ENCODE data around the gene ALPG.
"Not testable (repeated sequence)": the region's sequence is repeated elsewhere in the genome, so short reads cannot be mapped to it uniquely, and the experiment has no call there.

Gene ALPG

DNA sequence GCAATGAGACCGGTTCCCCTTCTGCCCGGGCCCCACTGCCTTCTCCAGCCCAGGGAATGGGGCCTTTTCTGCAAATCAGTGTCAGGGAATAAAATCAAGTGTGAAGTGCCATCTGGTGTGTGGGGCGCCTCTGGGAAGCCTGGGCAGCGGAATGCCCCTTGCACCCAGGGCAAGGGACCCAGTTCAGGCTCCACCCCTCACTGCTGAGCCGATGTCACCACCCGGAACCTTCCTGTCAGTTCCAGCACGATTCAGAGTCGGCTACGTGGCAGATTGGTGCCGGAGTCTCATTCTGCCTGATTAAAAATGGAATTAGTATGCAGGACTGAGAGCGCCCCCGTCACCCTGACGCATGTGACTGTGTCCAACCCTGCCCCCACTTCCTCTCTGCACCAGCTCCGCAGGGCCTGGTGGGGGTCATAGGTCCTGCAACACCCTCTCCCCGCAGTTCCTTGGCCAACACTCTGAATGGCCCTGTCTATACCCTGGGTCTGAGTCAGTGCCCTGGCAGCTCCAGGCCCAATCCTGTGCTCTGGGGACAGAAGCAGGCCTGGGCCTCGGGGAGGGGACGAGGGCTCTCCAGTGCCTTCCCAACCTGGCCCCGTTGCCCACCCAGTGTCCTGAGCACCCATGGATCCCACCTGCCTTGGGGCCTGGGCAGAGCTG, 41.1 kb downstream of the ALPG start:
- Histone ChIP-seq H3K36me3 (ENCODE audit: insufficient read depth, low read length) (no peaks in the 10 kb centered on the region), H3K4me2 (ENCODE audit: low read length) (no peak overlapping the region), H3K9ac (ENCODE audit: low read depth, low read length) (no peak overlapping the region), H3K27me3 (ENCODE audit: control insufficient read depth, insufficient read depth, low read length) (peaks cover 10% of the 10 kb centered on the region), H3K4me3 (ENCODE audit: low read length) (no peak overlapping the region), H3K9me3 (replicated peaks; ENCODE audit: low read length) (no peaks in the 10 kb centered on the region), H3K4me1 (ENCODE audit: control insufficient read depth, insufficient read depth, low read length) (peaks cover 6% of the 10 kb centered on the region)

- H3K9ac ChIP-seq (ENCODE audit: low read depth, low read length) = no peak overlapping the region
- H3K4me3 ChIP-seq (ENCODE audit: low read length) = no peak overlapping the region
- no peak overlapping the region for H3K4me2 ChIP-seq (ENCODE audit: low read length)
- no peaks in the 10 kb centered on the region for H3K9me3 ChIP-seq (replicated peaks; ENCODE audit: low read length)
- peaks cover 13% of the 10 kb centered on the region for H3K27me3 ChIP-seq (ENCODE audit: control insufficient read depth, insufficient read depth, low read length)
- peaks cover 6% of the 10 kb centered on the region for H3K4me1 ChIP-seq (ENCODE audit: control insufficient read depth, insufficient read depth, low read length)
- no peaks in the 10 kb centered on the region for H3K36me3 ChIP-seq (ENCODE audit: insufficient read depth, low read length)
These were observed 41.7 kb downstream of the ALPG start for GRCh38 chr2:232448304-232448690.

DNA sequence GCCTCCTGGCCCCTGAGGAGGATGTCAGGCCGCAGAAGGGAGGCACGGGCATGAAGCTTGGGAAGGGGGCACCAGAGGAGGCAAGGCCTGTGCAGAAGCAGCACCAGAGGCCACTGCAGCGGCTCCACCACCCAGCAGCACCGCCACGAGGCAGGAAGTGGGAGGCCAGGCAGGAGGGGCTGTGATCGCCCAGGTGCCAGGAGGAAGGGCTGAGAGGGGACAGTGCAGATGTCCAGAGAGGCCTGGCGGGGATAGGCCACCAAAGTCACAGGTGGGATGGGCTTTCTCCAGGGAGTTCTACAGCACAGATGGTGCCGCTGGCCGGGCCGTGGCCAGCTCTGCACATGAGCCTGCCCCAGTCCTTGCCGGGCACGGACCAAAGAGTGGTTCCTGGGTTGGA, 43.3 kb downstream of the ALPG start:
- no peak overlapping the region for H3K9ac ChIP-seq (ENCODE audit: low read depth, low read length)
- H3K4me2 ChIP-seq (ENCODE audit: low read length) = no peak overlapping the region
- peaks cover 18% of the 10 kb centered on the region for H3K27me3 ChIP-seq (ENCODE audit: control insufficient read depth, insufficient read depth, low read length)
- H3K4me1 ChIP-seq (ENCODE audit: control insufficient read depth, insufficient read depth, low read length) = peaks cover 6% of the 10 kb centered on the region
- no peak overlapping the region for H3K4me3 ChIP-seq (ENCODE audit: low read length)
- H3K9me3 ChIP-seq (replicated peaks; ENCODE audit: low read length) = no peaks in the 10 kb centered on the region
- no peaks in the 10 kb centered on the region for H3K36me3 ChIP-seq (ENCODE audit: insufficient read depth, low read length)

DNA sequence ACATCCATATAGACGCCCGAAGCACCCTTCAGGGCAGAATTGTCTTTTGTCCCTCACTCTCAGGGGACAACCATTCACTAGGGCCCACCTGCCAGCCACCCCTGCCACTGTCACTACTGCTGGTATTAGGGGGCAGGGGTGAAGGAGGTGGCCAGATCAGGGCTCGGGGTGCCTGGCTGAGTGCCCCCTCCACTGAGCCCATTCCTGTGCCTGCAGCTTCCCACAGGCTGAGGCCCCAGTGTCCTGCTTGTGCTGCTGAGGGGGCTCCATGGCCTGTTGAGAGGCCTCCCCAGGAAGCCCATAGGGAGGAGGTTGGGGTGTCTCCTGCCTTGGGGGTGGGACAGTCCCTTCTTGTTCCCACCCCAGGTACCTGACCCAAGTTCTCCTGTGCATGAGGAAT, 45.0 kb downstream of the ALPG start:
- not testable (repeated sequence) for H3K4me2 ChIP-seq (ENCODE audit: low read length); H3K36me3 ChIP-seq (ENCODE audit: insufficient read depth, low read length); H3K4me1 ChIP-seq (ENCODE audit: control insufficient read depth, insufficient read depth, low read length); H3K9me3 ChIP-seq (replicated peaks; ENCODE audit: low read length); H3K9ac ChIP-seq (ENCODE audit: low read depth, low read length); H3K4me3 ChIP-seq (ENCODE audit: low read length)
- peaks cover 32% of the 10 kb centered on the region for H3K27me3 ChIP-seq (ENCODE audit: control insufficient read depth, insufficient read depth, low read length)

DNA sequence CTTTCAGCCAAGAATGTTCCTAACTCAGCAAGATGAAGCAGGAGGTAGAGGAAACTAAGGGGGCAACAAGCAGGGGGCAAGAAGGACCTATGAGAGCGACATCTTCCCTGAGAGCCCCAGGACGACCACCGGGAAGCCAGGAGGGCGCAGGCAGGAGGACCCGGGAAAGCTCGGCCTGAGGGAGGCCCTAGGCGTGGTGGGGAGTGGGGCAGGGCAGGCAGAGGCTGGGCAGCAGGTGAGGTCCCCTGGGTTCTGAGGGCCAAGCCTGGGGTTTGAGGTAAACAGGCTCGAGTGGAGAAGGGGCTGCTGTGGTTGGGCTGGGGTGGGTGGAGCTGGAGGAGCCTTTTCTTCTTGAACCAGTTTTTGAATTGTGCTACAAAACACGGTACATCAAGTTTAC, 48.0 kb downstream of the ALPG start:
- Histone ChIP-seq H3K27me3 (ENCODE audit: control insufficient read depth, insufficient read depth, low read length) (peaks cover 55% of the 10 kb centered on the region), H3K9me3 (replicated peaks; ENCODE audit: low read length) (no peaks in the 10 kb centered on the region), H3K4me2 (ENCODE audit: low read length) (no peak overlapping the region), H3K4me1 (ENCODE audit: control insufficient read depth, insufficient read depth, low read length) (no peaks in the 10 kb centered on the region), H3K9ac (ENCODE audit: low read depth, low read length) (no peak overlapping the region), H3K36me3 (ENCODE audit: insufficient read depth, low read length) (no peaks in the 10 kb centered on the region), H3K4me3 (ENCODE audit: low read length) (no peak overlapping the region)

GRCh38 chr2:232455426-232456255, 49.0 kb downstream of the ALPG start, which contains the start of gene ALPI:
TSS of gene ALPI (plus strand) at chr2:232456153. CDS start at chr2:232456200, 47 bp downstream.
- no peak within 1 kb of the TSS for H3K4me2 ChIP-seq (ENCODE audit: low read length)
- H3K4me3 ChIP-seq (ENCODE audit: low read length) = no peak within 1 kb of the TSS
- no peaks in the 10 kb centered on the region for H3K36me3 ChIP-seq (ENCODE audit: insufficient read depth, low read length)
- peaks cover 51% of the 10 kb centered on the region for H3K27me3 ChIP-seq (ENCODE audit: control insufficient read depth, insufficient read depth, low read length)
- H3K9ac ChIP-seq (ENCODE audit: low read depth, low read length) = no peak within 1 kb of the TSS
- H3K9me3 ChIP-seq (replicated peaks; ENCODE audit: low read length) = no peaks in the 10 kb centered on the region
- peaks cover 2% of the 10 kb centered on the region for H3K4me1 ChIP-seq (ENCODE audit: control insufficient read depth, insufficient read depth, low read length)

- Histone ChIP-seq H3K4me1 (ENCODE audit: control insufficient read depth, insufficient read depth, low read length) (peaks cover 8% of the 10 kb centered on the region), H3K9me3 (replicated peaks; ENCODE audit: low read length) (no peaks in the 10 kb centered on the region), H3K36me3 (ENCODE audit: insufficient read depth, low read length) (no peaks in the 10 kb centered on the region), H3K4me3 (ENCODE audit: low read length) (no peak overlapping the region), H3K9ac (ENCODE audit: low read depth, low read length) (no peak overlapping the region), H3K27me3 (ENCODE audit: control insufficient read depth, insufficient read depth, low read length) (peaks cover 55% of the 10 kb centered on the region), H3K4me2 (ENCODE audit: low read length) (no peak overlapping the region)
These were observed 49.9 kb downstream of the ALPG start for GRCh38 chr2:232456296-232457120.

GRCh38 chr2:232457121-232458011, 50.7 kb downstream of the ALPG start:
- H3K4me1 ChIP-seq (ENCODE audit: control insufficient read depth, insufficient read depth, low read length) = peaks cover 8% of the 10 kb centered on the region
- H3K36me3 ChIP-seq (ENCODE audit: insufficient read depth, low read length) = no peaks in the 10 kb centered on the region
- H3K27me3 ChIP-seq (ENCODE audit: control insufficient read depth, insufficient read depth, low read length) = peaks cover 58% of the 10 kb centered on the region
- H3K9me3 ChIP-seq (replicated peaks; ENCODE audit: low read length) = no peaks in the 10 kb centered on the region
- H3K9ac ChIP-seq (ENCODE audit: low read depth, low read length) = no peak overlapping the region
- no peak overlapping the region for H3K4me2 ChIP-seq (ENCODE audit: low read length)
- H3K4me3 ChIP-seq (ENCODE audit: low read length) = no peak overlapping the region

DNA sequence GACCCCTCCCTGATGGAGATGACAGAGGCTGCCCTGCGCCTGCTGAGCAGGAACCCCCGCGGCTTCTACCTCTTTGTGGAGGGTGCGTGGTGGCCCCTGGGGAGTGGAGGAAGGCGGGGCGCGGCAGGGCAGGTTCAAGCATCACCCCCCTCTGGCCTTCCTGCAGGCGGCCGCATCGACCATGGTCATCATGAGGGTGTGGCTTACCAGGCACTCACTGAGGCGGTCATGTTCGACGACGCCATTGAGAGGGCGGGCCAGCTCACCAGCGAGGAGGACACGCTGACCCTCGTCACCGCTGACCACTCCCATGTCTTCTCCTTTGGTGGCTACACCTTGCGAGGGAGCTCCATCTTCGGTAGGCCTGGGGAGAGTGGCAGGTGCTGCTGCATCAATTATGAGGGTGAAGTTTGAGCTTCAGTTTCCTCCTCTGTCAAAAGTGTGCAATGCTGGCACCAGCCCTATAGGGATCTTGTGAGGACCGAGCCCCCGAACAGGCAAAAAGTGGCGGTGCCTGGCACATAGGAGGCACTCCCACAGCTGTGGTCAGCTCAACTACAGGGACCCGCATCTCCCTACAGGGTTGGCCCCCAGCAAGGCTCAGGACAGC, 51.5 kb downstream of the ALPG start:
- H3K9ac ChIP-seq (ENCODE audit: low read depth, low read length) = no peak overlapping the region
- H3K36me3 ChIP-seq (ENCODE audit: insufficient read depth, low read length) = no peaks in the 10 kb centered on the region
- H3K4me2 ChIP-seq (ENCODE audit: low read length) = no peak overlapping the region
- H3K4me3 ChIP-seq (ENCODE audit: low read length) = no peak overlapping the region
- H3K27me3 ChIP-seq (ENCODE audit: control insufficient read depth, insufficient read depth, low read length) = peaks cover 65% of the 10 kb centered on the region
- no peaks in the 10 kb centered on the region for H3K9me3 ChIP-seq (replicated peaks; ENCODE audit: low read length)
- peaks cover 8% of the 10 kb centered on the region for H3K4me1 ChIP-seq (ENCODE audit: control insufficient read depth, insufficient read depth, low read length)

DNA sequence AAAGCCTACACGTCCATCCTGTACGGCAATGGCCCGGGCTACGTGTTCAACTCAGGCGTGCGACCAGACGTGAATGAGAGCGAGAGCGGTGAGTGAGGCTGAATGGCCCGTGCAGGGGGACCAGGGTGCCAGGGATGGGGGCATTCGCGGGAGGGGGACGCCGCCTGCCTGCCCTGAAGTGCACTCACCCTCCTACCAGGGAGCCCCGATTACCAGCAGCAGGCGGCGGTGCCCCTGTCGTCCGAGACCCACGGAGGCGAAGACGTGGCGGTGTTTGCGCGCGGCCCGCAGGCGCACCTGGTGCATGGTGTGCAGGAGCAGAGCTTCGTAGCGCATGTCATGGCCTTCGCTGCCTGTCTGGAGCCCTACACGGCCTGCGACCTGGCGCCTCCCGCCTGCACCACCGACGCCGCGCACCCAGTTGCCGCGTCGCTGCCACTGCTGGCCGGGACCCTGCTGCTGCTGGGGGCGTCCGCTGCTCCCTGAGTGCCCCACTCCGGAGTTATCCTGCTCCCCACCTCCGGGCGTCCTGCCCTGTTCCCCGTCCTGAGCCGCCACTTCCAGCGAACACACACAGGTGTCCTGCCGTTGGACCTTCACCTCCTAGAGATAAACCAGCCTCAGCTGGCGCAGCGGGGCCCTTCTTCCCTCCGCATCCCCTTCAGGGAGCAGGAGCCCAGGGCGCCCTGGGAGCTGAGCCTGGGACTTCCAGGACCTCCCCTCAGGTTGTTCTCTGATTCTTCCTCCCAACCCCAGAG, 52.2 kb downstream of the ALPG start:
- Histone ChIP-seq H3K9ac (ENCODE audit: low read depth, low read length) (no peak overlapping the region), H3K36me3 (ENCODE audit: insufficient read depth, low read length) (no peaks in the 10 kb centered on the region), H3K4me3 (ENCODE audit: low read length) (no peak overlapping the region), H3K9me3 (replicated peaks; ENCODE audit: low read length) (no peaks in the 10 kb centered on the region), H3K27me3 (ENCODE audit: control insufficient read depth, insufficient read depth, low read length) (peaks cover 63% of the 10 kb centered on the region), H3K4me1 (ENCODE audit: control insufficient read depth, insufficient read depth, low read length) (peaks cover 8% of the 10 kb centered on the region), H3K4me2 (ENCODE audit: low read length) (no peak overlapping the region)
